IPS-18a (cell line): ENCODE data around the gene FMN2.

Source experiments
- H3K27ac ChIP-seq: one replicate; pipeline ENCODE4 v1.5.1; 2013; ENCODE audit warnings: low read length
- H3K27me3 ChIP-seq: one replicate; pipeline ENCODE4 v1.6.1; 2013; ENCODE audit warnings: mild to moderate bottlenecking, low read length; ENCODE audit not compliant: control insufficient read depth, insufficient read depth
- H3K36me3 ChIP-seq: one replicate; pipeline ENCODE4 v1.6.1; 2013; ENCODE audit warnings: low read depth, low read length; ENCODE audit not compliant: control insufficient read depth
- H3K4me1 ChIP-seq: one replicate; pipeline ENCODE4 v1.6.1; 2013; ENCODE audit warnings: low read depth, low read length; ENCODE audit not compliant: control insufficient read depth
- H3K4me3 ChIP-seq: one replicate; pipeline ENCODE4 v1.5.1; 2013; ENCODE audit warnings: low read length
- H3K9ac ChIP-seq: one replicate; pipeline ENCODE4 v1.6.1; 2013; ENCODE audit warnings: mild to moderate bottlenecking, low read length, moderate library complexity
- H3K9me3 ChIP-seq: one replicate; pipeline ENCODE4 v1.6.1; 2013; ENCODE audit warnings: low read depth, low read length; ENCODE audit not compliant: control insufficient read depth

Gene FMN2

DNA sequence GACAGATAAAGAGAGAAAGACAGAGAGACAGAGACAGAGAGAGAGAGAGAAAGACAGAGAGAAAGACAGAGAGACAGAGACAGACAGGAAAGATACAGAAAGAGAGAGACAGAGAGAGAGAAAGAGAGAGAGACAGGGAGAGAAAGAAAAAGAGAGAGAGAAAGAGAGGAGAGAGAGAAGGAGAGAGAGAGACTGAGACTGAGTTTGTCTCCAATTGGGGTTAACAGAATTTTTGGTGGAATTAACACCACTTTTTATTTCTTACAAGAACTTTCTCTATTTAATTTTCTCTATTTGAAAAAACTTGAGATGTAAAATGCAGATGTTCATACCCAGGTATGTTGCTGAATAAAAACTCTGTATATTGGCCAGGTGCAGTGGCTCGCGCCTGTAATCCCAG, 56.6 kb downstream of the FMN2 start:
- Histone ChIP-seq H3K4me3 (no peak overlapping the region), H3K9ac (no peak overlapping the region), H3K27ac (no peak overlapping the region), H3K27me3 (no peaks in the 10 kb centered on the region), H3K36me3 (no peaks in the 10 kb centered on the region), H3K4me1 (no peaks in the 10 kb centered on the region), H3K9me3 (no peaks in the 10 kb centered on the region)

DNA sequence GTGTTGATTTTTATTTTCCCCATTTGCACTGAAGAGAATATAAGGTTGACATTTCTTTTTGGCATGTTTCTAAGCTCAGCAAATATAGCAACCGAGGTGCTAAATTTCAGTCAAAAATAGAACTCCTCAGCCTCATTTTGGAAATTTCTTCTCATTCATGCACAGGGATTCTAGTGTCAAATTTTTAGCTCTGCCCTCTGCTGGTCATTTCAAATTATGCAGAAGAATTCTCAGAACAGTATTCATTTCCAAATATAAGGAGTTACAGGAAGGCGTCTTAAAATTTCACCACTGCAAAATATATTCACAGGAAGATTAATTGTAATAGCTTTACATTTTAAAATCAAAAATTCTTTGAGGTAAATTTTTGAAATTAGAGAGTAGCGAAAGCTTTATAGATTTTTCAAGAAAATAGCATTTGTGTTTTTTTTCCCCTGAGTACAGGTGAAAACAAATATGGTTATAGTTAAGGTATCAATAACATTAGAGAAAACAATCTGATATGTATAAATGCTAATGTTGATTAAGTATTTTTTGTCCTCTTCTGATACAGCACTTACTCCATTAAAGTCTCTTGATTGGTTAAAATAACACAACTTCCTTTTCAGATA, 57.9 kb downstream of the FMN2 start:
- no peak overlapping the region for H3K9ac ChIP-seq
- H3K27ac ChIP-seq = no peak overlapping the region
- no peaks in the 10 kb centered on the region for H3K27me3 ChIP-seq
- no peaks in the 10 kb centered on the region for H3K4me1 ChIP-seq
- H3K36me3 ChIP-seq = no peaks in the 10 kb centered on the region
- no peaks in the 10 kb centered on the region for H3K9me3 ChIP-seq
- no peak overlapping the region for H3K4me3 ChIP-seq

DNA sequence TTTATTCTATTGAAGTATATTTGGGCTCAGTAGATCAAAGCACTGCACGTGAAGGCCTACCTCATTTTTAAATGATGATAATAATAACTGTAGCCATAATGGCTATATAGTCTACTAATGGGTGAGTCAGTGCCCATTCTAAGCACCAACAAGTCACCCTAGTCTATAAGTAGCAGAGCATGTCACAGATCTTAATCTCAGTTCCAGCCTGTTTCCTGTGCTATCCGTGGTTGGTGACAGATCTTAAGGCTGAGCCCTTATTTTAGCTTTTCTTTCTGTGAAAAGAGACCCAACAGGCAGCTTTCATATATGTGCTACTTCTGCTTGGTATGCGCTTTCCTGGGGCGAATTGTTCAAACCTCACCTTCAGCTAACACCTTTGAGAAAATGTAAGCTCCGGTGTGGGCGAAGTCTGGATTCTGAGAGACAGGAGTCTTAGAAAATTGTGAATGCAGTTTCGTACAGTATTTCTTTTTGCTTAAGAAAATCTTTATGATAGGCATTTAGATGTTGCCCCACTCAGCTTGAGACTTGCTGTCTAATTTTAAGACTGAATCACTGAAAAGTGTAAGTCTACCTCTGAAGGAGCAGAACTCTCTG, 59.6 kb downstream of the FMN2 start:
- no peaks in the 10 kb centered on the region for H3K36me3 ChIP-seq
- H3K9ac ChIP-seq = no peak overlapping the region
- H3K4me3 ChIP-seq = no peak overlapping the region
- no peaks in the 10 kb centered on the region for H3K4me1 ChIP-seq
- H3K27ac ChIP-seq = no peak overlapping the region
- H3K27me3 ChIP-seq = no peaks in the 10 kb centered on the region
- no peaks in the 10 kb centered on the region for H3K9me3 ChIP-seq

DNA sequence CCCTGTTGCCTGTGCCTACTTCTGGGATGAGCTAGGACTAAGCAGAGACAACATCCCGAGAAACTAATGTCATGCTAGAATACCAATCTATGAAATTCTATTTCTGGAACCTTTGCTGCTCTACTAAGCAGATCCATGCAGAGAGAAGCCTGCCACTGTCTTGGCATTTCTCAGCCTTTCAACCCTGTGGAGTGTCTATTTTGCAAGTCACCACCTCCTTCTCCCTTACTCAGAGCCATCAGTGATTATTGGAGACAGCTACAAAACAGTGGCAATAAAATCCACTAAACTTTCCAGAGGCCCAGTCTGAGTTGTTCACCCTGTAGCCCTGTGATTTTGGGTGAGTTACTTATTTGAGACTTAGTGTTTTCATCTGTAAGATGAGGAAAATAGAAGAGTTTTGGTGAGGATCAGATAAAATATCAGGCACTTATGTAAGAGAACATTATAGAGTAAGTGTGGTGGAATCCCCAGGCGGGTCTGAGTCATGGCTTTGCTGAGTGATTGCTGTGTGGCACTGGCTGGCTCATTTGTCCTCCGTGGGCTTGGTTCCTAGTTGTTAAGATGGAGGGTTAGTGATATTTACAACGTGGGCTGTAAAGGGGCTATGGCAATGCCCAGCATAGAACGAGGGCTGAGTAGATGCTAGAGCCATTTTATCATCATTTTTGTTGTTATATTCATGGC, 61.1 kb downstream of the FMN2 start:
- no peaks in the 10 kb centered on the region for H3K4me1 ChIP-seq
- H3K9me3 ChIP-seq = no peaks in the 10 kb centered on the region
- no peak overlapping the region for H3K27ac ChIP-seq
- H3K36me3 ChIP-seq = no peaks in the 10 kb centered on the region
- no peak overlapping the region for H3K4me3 ChIP-seq
- no peaks in the 10 kb centered on the region for H3K27me3 ChIP-seq
- no peak overlapping the region for H3K9ac ChIP-seq

DNA sequence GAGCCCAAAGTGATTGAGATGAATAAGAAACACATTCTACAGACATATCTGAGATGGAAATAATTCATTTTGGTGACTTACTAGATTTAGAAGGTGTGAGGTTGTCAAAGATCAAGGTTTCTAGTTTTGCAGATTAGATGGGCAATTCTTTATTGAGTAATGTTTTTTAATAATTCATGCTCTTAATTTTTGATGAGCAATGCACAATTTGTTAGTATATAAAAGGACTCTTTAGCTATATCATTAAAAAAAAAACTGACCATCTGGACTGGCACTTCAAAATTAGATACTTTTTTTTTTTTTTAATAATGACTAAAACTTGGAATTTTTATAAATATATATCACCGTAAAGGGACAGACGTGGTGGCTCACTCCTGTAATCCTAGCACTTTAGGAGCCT, 63.9 kb downstream of the FMN2 start:
- no peak overlapping the region for H3K9ac ChIP-seq
- no peak overlapping the region for H3K4me3 ChIP-seq
- no peak overlapping the region for H3K27ac ChIP-seq
- no peaks in the 10 kb centered on the region for H3K36me3 ChIP-seq
- H3K27me3 ChIP-seq = no peaks in the 10 kb centered on the region
- H3K9me3 ChIP-seq = no peaks in the 10 kb centered on the region
- no peaks in the 10 kb centered on the region for H3K4me1 ChIP-seq

DNA sequence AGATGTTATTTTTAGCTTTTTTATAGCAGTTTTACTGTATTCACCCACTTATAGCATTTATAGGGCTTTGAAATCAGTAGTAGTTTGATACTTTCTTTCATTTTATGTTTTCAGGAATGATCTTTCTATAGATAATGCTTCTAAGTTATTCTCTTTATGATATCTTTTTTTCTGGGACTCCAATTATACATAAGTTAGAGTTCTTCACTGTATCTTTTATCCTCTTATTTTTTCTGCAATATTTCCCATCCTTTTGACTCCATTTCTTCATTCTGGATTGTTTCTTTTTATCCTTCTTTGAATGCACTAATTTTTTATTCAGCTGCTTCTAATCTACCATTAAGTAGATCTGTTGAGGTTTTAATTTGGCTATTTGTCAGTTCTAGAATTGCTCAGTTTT, 73.1 kb downstream of the FMN2 start:
- H3K9ac ChIP-seq = no peak overlapping the region
- H3K4me3 ChIP-seq = no peak overlapping the region
- H3K27me3 ChIP-seq = no peaks in the 10 kb centered on the region
- H3K27ac ChIP-seq = no peak overlapping the region
- no peaks in the 10 kb centered on the region for H3K4me1 ChIP-seq
- H3K9me3 ChIP-seq = no peaks in the 10 kb centered on the region
- no peaks in the 10 kb centered on the region for H3K36me3 ChIP-seq

DNA sequence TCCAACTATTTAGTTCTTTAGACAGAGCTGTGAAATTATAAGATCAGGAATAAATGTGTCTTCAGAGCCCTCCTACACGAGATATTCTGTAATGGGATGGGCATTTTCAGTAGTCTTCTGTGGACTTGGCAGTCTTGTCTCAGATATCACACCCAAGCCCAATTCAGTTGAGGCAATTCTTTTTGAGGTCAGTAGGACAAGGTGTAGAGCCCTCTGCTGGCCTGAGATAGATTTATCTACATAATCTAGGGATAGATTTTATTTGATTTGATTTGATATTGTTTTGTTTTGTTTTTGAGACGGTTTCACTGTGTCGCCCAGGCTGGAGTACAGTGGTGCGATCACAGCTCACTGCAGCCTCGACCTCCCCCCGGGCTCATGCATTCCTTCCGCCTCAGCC, 77.5 kb downstream of the FMN2 start:
- Histone ChIP-seq H3K27ac (no peak overlapping the region), H3K9ac (no peak overlapping the region), H3K36me3 (no peaks in the 10 kb centered on the region), H3K4me1 (no peaks in the 10 kb centered on the region), H3K4me3 (no peak overlapping the region), H3K27me3 (no peaks in the 10 kb centered on the region), H3K9me3 (no peaks in the 10 kb centered on the region)

DNA sequence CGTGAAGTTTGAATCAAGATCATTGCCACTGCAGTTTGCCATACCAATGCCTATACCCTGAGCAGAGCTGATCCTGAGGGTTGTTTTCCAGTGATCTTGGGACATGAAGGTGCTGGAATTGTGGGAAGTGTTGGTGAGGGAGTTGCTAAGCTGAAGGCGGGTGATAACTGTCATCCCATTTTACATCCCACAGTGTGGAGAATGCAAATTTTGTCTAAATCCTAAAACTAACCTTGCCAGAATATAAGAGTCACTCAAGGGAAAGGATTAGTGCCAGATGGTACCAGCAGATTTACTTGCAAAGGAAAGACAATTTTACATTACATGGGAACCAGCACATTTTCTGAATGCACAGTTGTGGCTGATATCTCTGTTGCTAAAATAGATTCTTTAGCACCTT, 78.6 kb downstream of the FMN2 start:
- no peak overlapping the region for H3K27ac ChIP-seq
- H3K9me3 ChIP-seq = no peaks in the 10 kb centered on the region
- no peaks in the 10 kb centered on the region for H3K4me1 ChIP-seq
- H3K4me3 ChIP-seq = no peak overlapping the region
- no peaks in the 10 kb centered on the region for H3K36me3 ChIP-seq
- H3K27me3 ChIP-seq = no peaks in the 10 kb centered on the region
- H3K9ac ChIP-seq = no peak overlapping the region

DNA sequence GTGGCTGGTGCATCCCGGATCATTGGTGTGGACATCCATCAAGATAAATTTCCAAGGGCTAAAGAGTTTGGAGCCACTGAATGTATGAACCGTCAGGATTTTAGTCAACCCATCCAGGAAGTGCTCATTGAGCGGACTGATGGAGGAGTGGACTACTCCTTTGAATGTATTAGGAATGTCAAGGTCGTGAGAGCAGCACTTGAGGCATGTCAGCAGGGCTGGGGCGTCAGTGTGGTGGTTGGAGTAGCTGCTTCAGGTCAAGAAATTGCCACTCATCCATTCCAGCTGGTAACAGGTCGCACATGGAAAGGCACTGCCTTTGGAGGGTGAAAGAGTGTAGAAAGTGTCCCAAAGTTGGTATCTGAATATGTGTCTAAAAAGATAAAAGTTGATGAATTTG, 79.1 kb downstream of the FMN2 start:
- Histone ChIP-seq H3K9me3 (no peaks in the 10 kb centered on the region), H3K27me3 (no peaks in the 10 kb centered on the region), H3K9ac (no peak overlapping the region), H3K4me1 (no peaks in the 10 kb centered on the region), H3K36me3 (no peaks in the 10 kb centered on the region), H3K27ac (no peak overlapping the region), H3K4me3 (no peak overlapping the region)

DNA sequence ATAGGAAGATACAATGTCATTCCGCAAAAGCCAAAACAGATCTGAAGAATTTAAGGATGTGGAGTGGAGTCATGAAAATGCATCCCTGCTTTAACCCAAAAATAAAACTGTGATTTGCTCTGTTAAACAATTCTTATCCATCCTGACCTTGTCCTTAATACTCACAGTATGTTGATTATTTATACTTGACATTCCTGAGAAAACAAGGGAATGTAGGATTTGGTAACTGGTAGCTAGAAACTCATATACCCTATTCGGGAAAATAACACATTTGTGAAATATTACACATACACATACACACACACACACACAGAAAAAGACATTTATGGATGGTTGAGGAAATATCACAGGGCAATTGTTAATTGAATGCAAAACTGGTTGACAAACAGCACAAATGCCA, 80.2 kb downstream of the FMN2 start:
- Histone ChIP-seq H3K36me3 (no peaks in the 10 kb centered on the region), H3K4me3 (no peak overlapping the region), H3K4me1 (no peaks in the 10 kb centered on the region), H3K9ac (no peak overlapping the region), H3K27ac (no peak overlapping the region), H3K27me3 (no peaks in the 10 kb centered on the region), H3K9me3 (no peaks in the 10 kb centered on the region)

DNA sequence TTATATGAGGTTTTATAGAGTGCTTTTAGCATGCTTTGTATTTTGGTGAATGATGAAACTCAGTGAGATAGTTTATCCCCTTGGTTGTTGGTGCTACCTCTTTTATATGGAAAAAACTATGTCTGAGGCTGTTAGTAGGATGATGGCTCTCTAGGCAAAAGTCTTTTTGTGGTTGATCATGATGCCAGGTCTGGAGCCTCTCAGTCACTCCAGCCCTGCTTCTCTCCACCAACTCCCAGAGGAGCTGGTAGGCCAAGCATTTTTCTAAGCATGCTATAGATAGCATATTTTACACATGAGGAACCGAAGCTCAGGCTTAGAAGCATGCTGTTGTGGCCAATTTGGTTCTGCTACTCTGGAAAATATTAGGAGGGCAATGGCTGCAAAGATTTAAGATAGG, 82.2 kb downstream of the FMN2 start:
- Histone ChIP-seq H3K27ac (no peak overlapping the region), H3K9ac (no peak overlapping the region), H3K4me1 (no peaks in the 10 kb centered on the region), H3K9me3 (no peaks in the 10 kb centered on the region), H3K4me3 (no peak overlapping the region), H3K27me3 (no peaks in the 10 kb centered on the region), H3K36me3 (no peaks in the 10 kb centered on the region)

DNA sequence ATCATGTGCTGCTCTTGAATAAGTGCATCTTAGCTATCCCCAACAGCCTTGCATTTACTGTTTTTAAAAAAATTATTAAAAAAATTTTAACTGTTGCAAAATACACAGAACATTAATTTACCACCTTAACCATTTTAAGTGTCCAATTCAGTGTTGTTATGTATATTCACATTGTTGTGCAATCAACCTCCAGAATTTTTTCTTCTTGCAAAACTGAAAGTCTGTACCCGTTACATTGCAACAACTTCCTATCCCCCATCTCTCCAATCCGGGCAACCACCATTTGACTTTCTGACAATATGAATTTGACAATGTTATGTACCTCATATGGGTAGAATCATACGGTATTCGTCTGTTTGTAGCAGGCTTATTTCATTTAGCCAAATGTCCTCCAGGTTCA, 83.1 kb downstream of the FMN2 start:
- H3K4me1 ChIP-seq = no peaks in the 10 kb centered on the region
- no peaks in the 10 kb centered on the region for H3K9me3 ChIP-seq
- no peaks in the 10 kb centered on the region for H3K27me3 ChIP-seq
- no peak overlapping the region for H3K27ac ChIP-seq
- H3K9ac ChIP-seq = no peak overlapping the region
- H3K4me3 ChIP-seq = no peak overlapping the region
- no peaks in the 10 kb centered on the region for H3K36me3 ChIP-seq
